NCI-H146 (cell line): Measurements from ENCODE around the gene IQGAP3.
"Not testable (repeated sequence)": the region's sequence is repeated elsewhere in the genome, so short reads cannot be mapped to it uniquely, and the experiment has no call there.

Experiments used
- DNase-seq: peaks from one replicate; lab custom pipeline; 2025; lab: John Stamatoyannopoulos, UW

The IQGAP3 gene

GRCh38 chr1:156572663-156573018 lies 276 bp upstream of the IQGAP3 start:
- no peak for DNase-seq

- DNase-seq, result no peak
Observed at GRCh38 chr1:156571261-156571852, 1.0 kb downstream of the IQGAP3 start.

GRCh38 chr1:156566436-156566835 lies 5.9 kb downstream of the IQGAP3 start:
- DNase-seq, result no peak

GRCh38 chr1:156565519-156565918 lies 6.8 kb downstream of the IQGAP3 start:
- no peak for DNase-seq

GRCh38 chr1:156560585-156561163 lies 11.7 kb downstream of the IQGAP3 start:
- DNase-seq, result no peak

- no peak for DNase-seq
Observed at GRCh38 chr1:156559797-156560385, 12.5 kb downstream of the IQGAP3 start.

- DNase-seq, result no peak
Observed at GRCh38 chr1:156559086-156559796, 13.1 kb downstream of the IQGAP3 start.

GRCh38 chr1:156556354-156556753 lies 16.0 kb downstream of the IQGAP3 start:
- DNase-seq, result no peak

- DNase-seq, result no peak
Observed at GRCh38 chr1:156555715-156556114, 16.6 kb downstream of the IQGAP3 start.

- no peak for DNase-seq
Observed at GRCh38 chr1:156554971-156555370, 17.4 kb downstream of the IQGAP3 start.

- no peak for DNase-seq
Observed at GRCh38 chr1:156553860-156554485, 18.4 kb downstream of the IQGAP3 start.

- not testable (repeated sequence) for DNase-seq
Observed at GRCh38 chr1:156552937-156553336, 19.4 kb downstream of the IQGAP3 start.

- no peak for DNase-seq
Observed at GRCh38 chr1:156552518-156552917, 19.8 kb downstream of the IQGAP3 start.

- no peak for DNase-seq
Observed at GRCh38 chr1:156551869-156552268, 20.5 kb downstream of the IQGAP3 start.

- no peak for DNase-seq
Observed at GRCh38 chr1:156551066-156551643, 21.2 kb downstream of the IQGAP3 start.

GRCh38 chr1:156550346-156550745 lies 22.0 kb downstream of the IQGAP3 start:
- no peak for DNase-seq

- DNase-seq, result no peak
Observed at GRCh38 chr1:156549831-156550230, 22.5 kb downstream of the IQGAP3 start.

GRCh38 chr1:156549390-156549789 lies 23.0 kb downstream of the IQGAP3 start:
- DNase-seq, result no peak

- DNase-seq, result no peak
Observed at GRCh38 chr1:156547982-156548381, 24.4 kb downstream of the IQGAP3 start.

- no peak for DNase-seq
Observed at GRCh38 chr1:156547434-156547833, 24.9 kb downstream of the IQGAP3 start.

- no peak for DNase-seq
Observed at GRCh38 chr1:156546267-156546666, 26.1 kb downstream of the IQGAP3 start.

- DNase-seq, result no peak
Observed at GRCh38 chr1:156544592-156545102, 27.7 kb downstream of the IQGAP3 start.
